Measurements from ENCODE around the gene CTIF.

Gene CTIF

DNA sequence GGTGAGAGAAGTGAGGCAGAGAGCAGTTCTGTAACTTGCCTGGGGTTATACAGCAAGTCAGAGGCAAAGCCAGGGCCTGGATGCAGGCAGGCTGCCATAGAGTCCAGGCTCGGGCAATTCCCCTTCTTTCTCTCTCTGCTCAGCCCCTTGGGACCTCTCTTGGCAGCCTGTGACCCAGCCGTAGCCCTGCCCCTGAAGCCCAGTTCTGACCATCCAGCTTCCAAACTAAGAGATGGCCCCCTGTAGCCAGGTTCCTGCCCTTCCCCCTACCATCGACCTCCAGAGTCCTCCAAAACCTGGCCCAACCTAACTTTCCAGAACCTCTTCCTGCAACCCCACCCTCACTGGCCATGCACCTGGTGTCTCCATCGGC, 201.2 kb downstream of the CTIF start:
- TF ChIP-seq, protein P1, sequence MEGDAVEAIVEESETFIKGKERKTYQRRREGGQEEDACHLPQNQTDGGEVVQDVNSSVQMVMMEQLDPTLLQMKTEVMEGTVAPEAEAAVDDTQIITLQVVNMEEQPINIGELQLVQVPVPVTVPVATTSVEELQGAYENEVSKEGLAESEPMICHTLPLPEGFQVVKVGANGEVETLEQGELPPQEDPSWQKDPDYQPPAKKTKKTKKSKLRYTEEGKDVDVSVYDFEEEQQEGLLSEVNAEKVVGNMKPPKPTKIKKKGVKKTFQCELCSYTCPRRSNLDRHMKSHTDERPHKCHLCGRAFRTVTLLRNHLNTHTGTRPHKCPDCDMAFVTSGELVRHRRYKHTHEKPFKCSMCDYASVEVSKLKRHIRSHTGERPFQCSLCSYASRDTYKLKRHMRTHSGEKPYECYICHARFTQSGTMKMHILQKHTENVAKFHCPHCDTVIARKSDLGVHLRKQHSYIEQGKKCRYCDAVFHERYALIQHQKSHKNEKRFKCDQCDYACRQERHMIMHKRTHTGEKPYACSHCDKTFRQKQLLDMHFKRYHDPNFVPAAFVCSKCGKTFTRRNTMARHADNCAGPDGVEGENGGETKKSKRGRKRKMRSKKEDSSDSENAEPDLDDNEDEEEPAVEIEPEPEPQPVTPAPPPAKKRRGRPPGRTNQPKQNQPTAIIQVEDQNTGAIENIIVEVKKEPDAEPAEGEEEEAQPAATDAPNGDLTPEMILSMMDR (IDR thresholded peaks at IDR 0.05; ENCODE audit: extremely low read depth, missing control alignments) = no peak
- DNase-seq (ENCODE audit: low spot score) = no peak

DNA sequence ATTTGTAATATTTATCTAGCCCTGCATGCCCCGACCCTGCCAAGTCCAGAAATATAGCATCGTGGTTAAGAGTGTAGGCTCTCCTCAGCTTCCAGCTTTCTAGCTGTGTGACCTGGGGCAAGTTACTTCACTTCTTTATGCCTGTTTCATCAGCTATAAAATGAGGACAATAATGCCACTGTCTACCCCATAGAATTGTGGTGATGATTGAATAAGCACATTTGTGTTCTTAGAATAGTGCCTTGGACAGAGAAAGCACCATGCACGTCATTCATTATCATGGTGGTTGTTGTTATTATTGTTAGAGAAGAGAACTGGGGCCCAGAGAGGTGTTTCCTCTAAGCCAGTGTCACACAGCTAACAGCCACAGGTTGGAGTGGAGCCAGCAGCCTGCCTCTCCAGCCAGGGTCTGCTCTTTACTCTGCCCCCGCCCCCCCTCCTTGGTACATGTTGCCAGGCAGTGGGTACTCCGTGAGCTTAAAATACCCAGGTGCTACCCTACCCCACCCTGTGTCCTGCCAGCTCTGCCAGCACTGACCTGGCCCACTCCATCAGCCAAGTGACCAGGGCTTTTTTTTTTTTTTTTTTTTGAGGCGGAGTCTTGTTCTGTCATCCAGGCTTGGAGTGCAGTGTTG, 202.1 kb downstream of the CTIF start:
- DNase-seq (ENCODE audit: low spot score) = no peak
- TF ChIP-seq, protein P1 (IDR thresholded peaks at IDR 0.05; ENCODE audit: extremely low read depth, missing control alignments) = no peak

DNA sequence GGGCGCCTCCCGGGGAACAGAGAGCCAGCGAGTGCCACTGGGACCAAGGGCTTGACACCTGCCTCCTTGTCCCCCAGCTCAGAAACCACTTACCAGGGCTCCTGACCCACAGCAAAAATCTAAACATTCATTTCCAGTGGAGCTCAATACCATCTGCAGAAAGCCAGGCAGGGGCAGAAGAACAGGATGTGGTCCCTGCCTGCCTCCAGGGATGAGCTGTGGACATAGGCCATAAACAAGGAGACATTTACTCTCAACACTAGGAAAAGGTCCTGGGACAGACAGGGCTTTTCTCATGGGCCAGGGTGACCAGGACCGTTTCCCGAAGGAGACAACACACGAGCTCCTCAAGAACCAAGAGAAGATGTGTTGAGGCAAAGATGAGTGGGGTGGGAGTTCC, 203.0 kb downstream of the CTIF start:
- TF ChIP-seq, protein P1 (IDR thresholded peaks at IDR 0.05; ENCODE audit: extremely low read depth, missing control alignments) = no peak

DNA sequence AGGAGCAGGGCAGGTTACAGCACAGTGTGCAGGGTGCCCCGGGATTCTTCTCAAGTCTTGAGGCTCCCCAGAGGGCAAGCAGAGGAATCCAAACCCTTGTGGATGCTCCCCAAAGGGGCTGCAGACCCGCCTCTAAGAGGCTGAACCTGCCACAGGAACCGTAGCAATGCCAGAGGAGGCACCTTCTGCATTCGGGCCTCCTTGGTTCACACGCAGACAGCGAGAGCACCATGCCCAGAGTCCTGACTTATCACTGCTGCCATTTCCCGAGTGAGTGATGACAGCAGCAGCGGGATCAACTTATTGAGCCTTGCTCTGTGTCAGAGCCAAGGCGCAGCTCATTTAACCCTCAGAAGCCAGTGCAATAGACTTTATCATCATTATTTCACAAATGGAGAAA, 203.5 kb downstream of the CTIF start:
- no peak for DNase-seq (ENCODE audit: low spot score)
- TF ChIP-seq, protein P1 (IDR thresholded peaks at IDR 0.05; ENCODE audit: extremely low read depth, missing control alignments) = no peak

More for the DNA sequence above, 203.0 kb downstream of the CTIF start:
- DNase-seq (ENCODE audit: low spot score) = no peak

DNA sequence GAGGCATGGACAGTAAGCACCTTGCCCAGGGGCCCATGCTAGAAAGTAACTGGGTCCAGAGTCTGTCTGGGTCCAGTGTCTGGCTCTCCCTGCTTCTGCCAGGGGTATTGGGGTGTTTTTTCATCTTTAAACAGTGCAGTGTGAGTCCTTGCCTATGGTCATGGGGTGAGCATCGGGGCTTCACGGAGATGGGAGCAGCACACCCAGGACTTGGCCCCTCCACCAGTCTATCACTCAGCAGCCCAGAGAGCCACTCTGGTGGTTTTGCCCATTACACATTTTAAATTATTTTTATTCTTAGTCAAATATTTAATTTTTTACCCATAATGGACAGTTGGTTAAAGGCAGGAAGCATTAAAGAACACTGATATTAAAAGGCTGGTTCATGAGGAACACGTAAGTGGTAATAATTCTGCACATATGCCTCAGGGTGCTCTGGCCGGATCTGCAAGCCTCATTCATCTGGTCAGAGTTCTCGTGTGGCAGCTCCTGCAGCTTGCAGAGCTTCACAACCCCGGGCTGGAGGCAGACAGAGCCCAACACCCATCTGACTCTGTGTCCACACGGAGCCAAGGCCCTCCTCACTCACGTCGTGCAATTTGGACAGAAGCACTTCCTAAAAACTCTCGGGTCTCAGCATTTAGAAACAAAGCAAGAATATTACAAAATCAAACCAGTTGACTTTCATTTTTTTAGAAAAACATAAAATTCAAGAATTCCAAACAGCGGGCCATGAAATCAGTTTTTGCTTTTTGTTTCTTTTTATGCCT, 204.1 kb downstream of the CTIF start:
- TF ChIP-seq, protein P1 (IDR thresholded peaks at IDR 0.05; ENCODE audit: extremely low read depth, missing control alignments) = no peak
- DNase-seq (ENCODE audit: low spot score) = no peak

DNA sequence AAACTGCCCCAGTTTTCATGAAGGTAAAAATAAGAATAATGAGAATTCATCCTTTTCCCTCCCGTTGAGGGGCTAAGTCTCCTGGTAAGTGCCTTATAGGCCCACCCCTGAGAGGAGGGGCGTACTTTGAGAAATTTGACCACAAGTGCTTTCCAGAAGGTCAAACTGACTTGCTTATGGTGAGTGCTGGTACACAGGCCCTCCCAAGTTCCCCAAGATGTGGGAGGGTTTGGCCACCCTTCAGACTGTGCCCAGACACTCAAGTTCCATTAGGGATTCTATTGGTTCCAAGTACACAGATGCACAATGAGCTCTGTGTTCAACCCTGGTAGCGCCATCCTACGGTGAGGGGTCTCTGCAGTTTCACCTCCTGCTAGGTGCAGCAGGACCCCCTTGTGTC, 205.1 kb downstream of the CTIF start:
- TF ChIP-seq, protein P1 (IDR thresholded peaks at IDR 0.05; ENCODE audit: extremely low read depth, missing control alignments) = no peak
- no peak for DNase-seq (ENCODE audit: low spot score)

DNA sequence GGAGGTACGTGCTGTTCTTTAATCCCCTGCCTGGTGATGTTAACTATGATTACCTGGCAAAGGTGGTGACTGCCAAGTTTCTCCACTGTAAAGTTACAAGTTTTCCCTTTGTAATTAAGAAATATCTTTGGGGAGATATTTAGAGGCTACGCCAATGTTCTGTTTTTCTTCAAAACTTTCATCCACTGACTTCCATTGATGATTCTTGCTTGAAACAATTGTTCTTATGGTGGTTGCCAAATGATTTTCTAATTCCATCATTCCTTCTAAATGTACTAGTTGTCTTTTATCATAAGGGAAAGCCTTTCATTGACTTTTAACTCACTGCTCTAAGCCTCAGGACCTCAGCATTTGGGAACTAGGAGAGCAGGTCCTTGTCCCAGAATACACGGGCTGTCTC, 206.5 kb downstream of the CTIF start:
- no peak for DNase-seq (ENCODE audit: low spot score)
- TF ChIP-seq, protein P1 (IDR thresholded peaks at IDR 0.05; ENCODE audit: extremely low read depth, missing control alignments) = no peak
